Right lung (tissue), 10 donors: ENCODE measurements around the gene IVL. TPM values are rescaled to one million over a fixed set of nuclear protein-coding genes. Genes with fewer than 3 reads are reported as not detected.

ENCODE experiments used
- DNase-seq, 2 donors: peaks; one replicate each; pipeline ENCODE4 v3.0.0-alpha.2; 2013
- long read RNA-seq, 8 donors: transcript quantifications; one replicate each; lab custom pipeline, GENCODE V29; 2026
- polyA plus RNA-seq, 5 donors: library from polyadenylated mRNA; unstranded; fragments of 120-200 nt; gene quantifications; one replicate each; pipeline versions ENCODE4 v1.2.1 to v1.2.3, GENCODE V29; 2013; ENCODE audit warnings: inconsistent platforms in 1 of 5, low replicate concordance in 1 of 5; ENCODE audit not compliant: insufficient read length in 5 of 5, insufficient read depth in 1 of 5

The IVL gene, protein sequence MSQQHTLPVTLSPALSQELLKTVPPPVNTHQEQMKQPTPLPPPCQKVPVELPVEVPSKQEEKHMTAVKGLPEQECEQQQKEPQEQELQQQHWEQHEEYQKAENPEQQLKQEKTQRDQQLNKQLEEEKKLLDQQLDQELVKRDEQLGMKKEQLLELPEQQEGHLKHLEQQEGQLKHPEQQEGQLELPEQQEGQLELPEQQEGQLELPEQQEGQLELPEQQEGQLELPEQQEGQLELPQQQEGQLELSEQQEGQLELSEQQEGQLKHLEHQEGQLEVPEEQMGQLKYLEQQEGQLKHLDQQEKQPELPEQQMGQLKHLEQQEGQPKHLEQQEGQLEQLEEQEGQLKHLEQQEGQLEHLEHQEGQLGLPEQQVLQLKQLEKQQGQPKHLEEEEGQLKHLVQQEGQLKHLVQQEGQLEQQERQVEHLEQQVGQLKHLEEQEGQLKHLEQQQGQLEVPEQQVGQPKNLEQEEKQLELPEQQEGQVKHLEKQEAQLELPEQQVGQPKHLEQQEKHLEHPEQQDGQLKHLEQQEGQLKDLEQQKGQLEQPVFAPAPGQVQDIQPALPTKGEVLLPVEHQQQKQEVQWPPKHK
- polyA plus RNA-seq = not detected
- long read RNA-seq, donor 1 = 0 reads
- long read RNA-seq, donor 2 = 0 reads
- long read RNA-seq, donor 3 = 0 reads
- long read RNA-seq, donor 4 = 0 reads
- long read RNA-seq, donor 5 = 0 reads
- long read RNA-seq, donor 6 = 0 reads
- long read RNA-seq, donor 7 = 0 reads
- long read RNA-seq, donor 8 = 0 reads

DNA sequence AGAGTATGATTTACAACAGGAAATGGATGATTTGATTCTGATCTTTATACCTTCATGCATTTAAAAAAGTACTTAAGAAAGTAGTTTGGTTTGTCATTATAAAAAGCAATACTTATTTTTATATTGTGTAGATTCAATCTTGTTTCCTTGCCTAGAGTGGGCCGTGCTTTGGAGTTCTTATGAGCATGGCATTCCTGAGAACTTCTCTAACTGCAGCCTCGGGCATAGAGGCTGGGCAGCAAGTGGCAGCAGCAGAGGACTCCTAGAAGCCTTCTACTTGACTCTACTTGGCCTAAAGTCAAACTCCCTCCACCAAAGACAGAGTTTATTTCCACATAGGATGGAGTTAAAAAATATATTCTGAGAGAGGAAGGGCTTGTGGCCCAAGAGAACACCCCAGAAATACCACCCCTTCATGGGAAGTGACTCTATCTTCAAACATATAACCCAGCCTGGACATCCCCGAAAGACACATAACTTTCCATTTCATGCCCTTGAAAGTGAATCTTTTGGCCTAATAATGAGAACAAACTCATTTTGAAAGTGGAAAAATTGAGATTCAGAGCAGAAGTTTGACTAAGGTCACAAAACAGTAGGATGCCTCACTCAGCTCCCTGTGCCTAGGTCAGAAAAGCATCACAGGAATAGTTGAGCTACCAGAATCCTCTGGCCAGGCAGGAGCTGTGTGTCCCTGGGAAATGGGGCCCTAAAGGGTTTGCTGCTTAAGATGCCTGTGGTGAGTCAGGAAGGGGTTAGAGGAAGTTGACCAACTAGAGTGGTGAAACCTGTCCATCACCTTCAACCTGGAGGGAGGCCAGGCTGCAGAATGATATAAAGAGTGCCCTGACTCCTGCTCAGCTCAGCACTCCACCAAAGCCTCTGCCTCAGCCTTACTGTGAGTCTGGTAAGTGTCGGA, at the start of gene IVL:
TSS of gene IVL (plus strand) at position 861 of the 916 bp plus-strand sequence. CDS start 1,252 bp downstream, outside the sequence.
- DNase-seq = no peak

DNA sequence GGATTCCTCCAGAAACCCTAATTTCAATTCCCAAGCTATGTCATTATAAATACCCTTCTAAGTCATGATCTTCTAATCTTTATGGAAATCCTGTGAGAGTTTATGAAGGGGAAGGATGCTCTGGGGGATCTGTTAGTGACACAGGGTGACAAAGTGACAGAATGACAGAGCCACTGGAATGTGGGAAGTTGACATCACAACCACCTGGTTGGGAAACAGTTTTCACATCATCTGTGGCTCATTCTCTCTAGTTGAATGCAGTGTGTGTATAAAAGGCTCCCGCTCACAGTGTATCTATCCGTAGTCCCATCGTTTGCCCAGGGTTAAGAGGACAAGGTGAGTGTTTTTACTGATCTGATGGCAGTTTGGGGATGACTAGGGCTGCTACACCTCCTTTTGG, 48.6 kb upstream of the IVL start, which contains the start of gene LCE7A:
TSS of gene LCE7A (plus strand) at position 301 of the 400 bp plus-strand sequence. CDS start 702 bp downstream, outside the sequence.
- no peak for DNase-seq

DNA sequence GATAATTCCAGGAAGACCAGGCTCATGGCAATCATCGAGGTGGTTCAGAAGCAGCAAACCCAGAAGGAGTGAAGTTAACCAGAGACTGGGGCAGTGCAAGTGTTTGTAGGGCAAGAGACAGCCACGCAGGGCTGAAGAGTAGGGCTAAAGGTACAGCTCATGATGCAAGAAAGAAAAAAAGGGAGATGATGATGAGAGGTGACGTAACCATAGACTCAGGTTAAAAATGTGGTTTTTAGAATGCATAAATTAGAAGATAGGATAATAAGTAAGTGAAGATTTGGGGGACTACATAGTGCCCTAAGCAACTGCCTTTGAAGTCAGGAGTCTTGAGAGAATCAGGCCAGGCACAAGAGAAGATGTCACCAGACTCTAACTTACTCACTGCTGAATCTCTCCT, 48.2 kb upstream of the IVL start:
- no peak for DNase-seq

DNA sequence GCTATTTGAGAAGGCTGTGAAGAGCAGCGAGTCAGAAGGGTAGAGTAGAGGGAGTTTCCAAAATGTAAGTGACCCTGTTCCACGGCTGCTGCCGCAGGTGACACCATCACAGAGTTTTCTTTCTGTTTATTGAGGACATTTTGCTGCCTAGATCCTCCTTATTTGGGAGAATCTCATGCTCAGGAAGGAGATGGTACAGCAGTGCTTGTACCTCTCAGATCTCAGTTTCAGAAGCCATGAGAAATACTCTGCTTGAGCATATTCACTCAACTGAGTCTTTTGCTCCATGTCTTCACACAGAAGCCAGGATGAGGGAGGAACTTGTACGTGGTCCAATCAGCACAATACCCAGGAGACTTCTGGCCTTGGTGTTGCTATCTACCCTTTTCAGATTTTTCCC, 47.0 kb upstream of the IVL start:
- no peak for DNase-seq

DNA sequence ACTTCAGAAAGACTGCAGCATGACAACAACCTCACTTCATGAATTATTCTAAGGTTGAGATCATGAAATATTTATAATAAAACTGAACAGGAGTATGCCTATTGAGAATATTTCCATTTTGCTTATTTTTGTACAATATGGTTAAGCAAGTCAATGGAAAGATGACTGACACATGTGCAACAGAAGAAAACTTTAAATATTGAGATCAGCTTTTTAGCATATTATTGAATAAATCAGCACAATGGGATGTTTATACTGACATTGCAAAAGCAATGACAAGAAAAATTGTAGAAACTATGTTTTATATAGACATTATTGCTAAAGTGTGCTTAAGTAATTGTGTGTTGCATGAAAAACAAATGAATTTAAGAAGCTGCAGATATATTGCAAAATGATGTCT, 43.9 kb upstream of the IVL start:
- no peak for DNase-seq

DNA sequence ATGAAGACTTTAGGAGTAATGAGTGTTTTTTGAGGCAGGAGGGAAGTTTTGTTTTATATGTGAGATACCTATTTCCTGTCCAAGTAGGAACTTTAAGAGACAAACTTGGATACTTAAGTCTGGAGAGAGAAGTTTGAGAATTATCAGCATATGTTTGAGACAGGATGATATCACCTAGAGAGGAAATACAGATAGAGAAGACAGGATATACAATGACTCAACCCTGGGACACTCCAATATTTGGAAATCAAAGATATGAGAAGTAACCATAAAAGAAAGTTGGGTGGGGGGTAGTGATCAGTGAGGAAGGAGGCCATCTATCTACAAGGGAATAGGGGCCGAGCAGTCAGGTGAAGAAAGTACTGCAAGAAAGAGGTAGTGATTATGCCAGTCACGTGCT, 42.0 kb upstream of the IVL start:
- DNase-seq = no peak

DNA sequence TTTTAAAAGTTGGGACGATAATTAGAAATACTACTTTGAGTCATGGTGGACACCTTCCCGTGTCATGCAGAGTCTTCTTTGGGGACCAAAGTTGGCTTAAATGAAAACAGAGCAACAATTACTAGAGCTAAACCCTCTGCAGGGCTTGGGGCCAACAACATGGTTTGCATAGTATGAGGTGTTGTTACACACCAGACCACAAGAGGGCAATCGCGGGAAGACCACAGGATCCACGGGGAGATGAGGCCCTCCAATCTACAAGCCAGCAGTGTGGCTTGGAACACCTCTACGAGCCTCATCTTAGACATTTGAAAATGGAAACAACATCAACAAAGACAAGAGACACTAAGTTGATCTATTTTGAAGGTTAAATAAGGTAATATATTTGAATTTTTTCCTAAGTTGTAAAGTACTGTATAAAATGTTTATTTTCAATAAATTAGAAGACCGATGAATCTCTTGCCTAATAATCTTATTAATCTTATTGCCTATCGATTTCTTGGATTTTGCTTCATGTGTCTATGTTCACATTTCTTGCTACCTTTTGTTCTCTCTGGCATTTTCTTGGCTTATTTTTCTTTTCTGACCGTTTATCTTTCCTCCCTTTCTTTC, 38.4 kb upstream of the IVL start:
- DNase-seq = peak; percentile 19

DNA sequence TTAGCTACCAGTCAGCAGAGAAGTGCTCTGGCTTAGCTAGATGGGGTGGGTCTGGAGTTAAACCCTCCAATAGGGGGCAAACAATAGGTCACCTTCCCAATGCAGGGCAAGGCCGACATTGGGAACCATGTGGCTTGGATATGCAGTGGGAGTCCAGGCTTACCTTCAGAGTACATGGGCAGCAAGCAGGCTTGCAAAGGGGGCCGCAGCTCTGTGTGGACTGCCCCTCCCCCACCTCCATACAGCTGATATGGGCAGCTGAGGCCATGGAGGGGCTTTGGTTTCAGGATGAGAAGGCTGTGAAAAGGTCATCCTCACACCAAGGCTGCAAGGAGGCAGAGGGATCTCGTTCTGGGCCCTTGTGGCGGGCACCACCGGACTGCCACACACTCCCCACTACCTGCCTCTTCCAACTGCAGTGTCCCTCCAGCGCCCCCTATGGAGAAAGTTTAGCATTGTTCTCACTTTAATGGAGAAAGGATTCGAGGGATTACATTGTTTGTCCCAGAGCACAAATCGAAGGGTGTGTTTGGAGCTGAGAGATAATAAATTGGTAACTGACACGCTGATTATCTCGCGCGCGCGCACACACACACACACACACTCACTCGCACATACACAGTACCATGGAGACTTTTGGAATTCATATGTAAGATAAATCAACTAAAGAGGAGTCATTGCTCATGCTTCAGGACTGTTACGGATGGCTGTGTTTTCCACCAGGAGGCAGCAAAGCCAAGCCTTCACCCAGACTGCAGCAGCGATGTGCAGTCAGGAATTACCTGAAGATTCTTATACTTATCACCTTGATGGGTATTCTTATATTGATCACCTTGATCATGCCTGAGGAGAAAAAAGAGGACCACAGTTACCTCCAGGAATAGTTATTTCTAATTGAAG, 37.3 kb upstream of the IVL start:
- no peak for DNase-seq

DNA sequence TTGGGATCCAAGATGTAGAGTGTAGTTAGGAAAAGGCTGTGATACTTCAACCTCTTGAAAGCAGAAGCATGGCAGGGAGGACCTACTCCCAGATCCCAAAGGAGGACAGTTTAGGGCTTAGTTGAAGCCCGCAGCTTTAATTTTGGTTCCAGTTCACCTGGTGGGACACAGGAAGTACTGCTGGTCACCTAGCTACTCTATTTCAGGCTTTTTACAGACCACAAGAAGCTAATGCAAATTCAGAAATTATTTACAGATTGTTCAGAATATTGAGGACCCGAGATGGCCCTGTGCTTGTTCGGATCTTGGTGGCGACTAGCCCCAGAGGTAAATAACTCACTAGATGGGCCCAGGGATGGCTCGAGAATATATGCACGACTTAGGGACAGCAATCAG, 36.6 kb upstream of the IVL start:
- DNase-seq = no peak

DNA sequence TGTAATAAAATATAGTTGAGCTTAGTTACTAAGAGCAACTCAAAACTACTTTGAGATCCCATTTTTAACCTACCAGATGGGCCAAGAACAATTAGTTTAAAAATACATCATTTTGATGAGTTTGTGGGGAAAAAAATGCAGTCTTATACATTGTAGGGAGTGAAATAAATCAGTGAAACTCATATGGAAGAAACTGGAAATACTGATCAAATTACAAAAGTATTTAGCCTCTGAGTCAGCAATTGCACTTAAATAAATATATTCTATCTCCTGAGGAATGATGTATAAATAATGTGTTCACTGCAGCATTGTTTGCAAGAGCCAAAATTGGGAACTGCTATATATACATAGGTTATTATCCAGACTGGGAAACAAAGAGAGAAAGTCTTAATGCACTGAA, 34.9 kb upstream of the IVL start:
- DNase-seq = no peak

DNA sequence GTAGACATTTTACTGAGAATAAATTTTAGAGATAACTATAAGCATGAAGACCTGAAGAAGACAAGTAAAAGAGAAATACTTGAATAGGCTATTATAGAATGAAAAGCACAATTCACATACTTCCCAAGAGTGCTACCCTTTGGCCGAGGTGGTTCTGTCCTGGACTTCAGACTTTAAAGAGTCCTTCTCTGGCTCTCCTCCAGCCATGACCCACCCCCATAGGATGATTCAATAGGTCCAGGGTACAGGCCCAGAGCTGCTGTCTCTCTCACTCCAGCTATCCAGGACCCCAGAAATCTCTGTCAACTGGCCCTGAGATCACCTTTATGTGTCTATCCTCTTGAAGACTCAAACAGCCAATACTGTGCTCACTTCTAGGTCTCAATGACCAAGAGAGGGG, 31.5 kb upstream of the IVL start:
- no peak for DNase-seq

DNA sequence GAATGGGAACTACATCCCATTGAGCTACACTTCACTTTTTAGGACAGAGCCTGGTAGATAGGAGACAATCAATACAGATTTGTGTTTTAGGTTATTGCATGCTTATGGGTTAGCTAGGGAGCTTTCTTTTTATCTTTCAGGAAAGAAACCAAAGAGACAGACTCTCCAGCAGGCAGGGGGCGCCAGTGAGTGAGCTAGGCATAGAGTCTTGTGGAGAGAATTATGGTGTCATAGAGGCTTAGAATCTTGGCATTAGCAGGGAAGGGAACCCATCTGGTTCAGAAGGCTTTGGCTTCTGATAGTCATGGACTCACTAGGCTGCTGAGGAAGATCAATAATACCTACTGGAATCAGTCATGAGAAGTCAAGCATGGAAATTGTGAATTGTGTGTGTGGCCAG, 30.3 kb upstream of the IVL start, which contains the start of gene SMCP:
TSS of gene SMCP (plus strand) at position 281 of the 400 bp plus-strand sequence. CDS start 6,101 bp downstream, outside the sequence.
- no peak for DNase-seq

DNA sequence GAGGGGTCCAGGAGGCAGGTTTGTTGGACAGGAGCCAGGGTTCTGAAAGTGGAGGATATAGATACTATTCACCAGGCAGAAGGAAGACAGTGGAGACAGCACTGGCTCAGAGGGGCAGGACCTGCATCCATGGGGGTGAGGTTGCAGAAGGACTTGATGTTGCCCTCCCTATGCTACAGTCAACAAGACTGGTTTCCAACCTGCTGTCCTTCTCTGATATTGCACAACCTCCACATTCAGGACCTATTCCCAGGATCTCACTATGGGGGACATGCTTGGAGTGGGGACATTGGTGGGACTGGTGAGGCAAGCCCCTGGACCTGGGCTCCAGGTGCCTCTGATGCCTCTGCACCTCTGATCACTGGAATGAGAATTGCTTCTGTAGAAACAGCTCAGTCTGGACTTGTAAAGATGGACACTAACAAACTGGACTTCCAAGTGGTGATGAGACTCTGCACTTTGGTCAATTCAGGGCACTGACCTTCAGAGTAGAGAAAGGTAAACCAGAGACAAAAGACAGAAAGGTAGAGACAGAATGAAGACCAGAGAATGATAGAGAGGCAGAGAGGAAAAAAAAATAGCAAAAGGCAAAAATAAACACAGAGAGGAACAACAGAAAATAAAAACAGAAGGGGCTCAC, 28.7 kb upstream of the IVL start:
- DNase-seq = no peak

DNA sequence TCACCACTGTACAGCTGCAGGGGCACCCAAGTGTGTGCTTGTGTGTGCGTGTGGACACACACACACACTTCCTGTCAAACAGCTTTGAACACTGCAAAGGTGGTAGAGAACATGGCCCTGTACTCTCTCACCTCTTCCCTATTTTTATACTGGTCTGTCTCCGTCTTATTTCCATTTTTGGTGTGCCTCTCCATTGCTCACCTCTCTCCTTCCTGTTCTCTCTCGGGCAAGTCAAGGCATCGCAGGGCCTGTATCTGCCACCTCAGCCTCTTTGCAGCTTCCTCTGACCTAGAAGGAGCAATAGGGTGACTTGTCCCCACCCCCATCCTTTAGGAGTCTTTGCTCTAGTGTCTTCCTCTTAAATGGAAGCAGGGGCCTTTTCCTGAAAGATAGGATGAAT, 28.0 kb upstream of the IVL start:
- no peak for DNase-seq

DNA sequence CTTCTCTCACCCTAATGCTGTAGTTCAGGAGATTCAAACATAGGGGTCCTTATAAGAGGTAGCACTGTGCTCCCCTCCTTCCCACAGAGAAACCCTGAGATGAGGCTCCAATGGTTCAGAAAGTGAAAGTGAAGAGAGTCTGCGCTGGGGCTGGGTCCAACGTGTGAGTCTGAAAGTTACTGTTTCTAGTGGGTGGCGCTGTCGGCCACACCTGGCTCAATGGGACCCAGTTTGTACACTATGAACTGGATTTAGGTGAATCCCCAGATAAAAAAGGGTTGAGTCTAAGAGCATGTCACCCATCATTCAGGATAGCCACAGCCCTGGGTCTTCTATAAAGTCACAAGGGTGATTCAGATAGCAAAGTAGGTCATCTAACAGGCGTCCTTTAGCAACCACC, 27.4 kb upstream of the IVL start:
- no peak for DNase-seq

DNA sequence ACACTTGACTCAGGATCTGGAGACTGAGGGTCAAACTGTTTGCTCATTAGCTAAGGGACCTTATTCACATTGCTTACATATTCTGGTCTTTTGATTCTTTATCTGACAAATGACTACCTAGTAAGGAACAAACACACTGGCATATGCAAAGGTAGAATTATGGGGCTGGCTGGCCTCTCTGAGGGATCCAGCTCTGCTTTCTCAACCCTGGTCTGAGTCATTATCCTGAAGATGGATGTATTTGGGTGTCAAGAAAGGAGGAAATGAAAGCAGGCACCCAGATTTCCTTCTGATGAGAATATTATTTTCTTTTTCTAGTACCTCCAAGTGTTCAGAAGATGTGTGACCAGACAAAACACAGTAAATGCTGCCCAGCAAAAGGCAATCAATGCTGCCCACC, 24.3 kb upstream of the IVL start:
- no peak for DNase-seq

DNA sequence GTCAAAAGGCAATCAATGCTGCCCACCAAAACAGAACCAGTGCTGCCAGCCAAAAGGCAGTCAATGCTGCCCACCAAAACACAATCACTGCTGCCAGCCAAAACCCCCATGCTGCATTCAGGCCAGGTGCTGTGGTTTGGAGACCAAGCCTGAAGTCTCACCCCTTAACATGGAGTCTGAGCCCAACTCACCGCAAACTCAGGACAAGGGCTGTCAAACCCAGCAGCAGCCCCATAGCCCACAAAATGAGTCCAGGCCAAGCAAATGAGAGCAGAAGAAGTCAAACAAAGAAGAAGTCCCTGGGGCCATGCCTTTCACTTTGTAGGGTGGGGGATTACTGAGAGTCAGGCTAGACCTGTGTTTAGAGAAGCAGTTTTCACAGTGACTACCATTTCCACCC, 23.8 kb upstream of the IVL start:
- no peak for DNase-seq

DNA sequence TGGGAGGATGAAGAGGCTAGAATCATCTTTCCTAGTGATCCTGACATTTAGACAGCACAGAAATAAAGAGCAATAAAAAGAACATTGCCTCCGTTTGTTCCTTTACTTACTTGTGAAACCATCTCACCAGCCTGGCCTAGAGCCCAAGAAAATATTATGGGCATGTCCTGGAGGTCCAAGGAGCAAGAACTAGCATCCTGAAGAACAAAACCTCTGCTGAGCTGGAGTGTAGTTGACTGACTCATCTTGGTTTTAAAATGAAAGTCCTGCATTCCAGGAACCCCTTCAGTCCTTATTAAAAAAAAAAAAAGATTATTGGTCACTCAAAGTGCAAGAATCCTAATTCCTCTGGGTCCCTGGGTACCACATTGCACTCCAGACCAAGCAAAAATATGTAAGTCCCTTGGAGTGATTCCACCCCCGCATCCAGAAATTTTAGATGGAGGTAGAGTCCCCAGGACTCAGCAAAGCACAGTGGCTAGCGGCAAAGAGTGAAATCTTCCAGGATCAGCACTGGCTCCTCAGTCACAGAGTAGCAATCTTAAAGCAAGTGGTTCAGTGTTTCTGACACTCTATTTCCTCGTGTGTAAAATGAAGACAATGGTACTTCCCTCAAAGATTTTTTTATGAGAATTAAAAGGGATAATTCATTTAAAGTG, 23.3 kb upstream of the IVL start:
- no peak for DNase-seq

DNA sequence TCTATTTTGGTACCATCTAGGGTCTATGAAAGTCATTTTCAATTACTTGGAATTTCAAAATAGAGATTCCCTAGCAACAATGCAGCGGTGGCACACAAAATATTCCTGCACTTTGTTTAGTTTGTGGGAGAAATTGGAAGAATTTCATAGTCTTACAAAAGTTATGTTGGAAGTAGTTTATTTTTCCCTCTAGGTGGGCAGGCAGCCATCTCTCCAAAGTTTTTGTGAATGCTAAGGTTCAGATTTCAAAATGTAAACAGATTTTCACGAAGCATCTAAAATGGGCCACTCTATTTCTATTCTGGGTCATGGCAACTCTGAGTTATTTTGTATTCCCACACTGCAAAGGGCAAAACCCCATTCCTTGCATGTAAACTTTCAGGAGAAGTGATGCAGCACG, 22.3 kb upstream of the IVL start:
- no peak for DNase-seq
